Lower lobe of right lung (tissue), 2 donors: ENCODE data around the gene CERCAM. TPM values are rescaled to one million over a fixed set of nuclear protein-coding genes. Genes with fewer than 3 reads are reported as not detected.

Experiments used
- ATAC-seq, 2 donors: fragments of 200-7000 bp; cut with Tn5 transposase; one replicate each; pipeline ENCODE4 v1.9.1; 2020 to 2022; ENCODE audit warnings: mild to moderate bottlenecking in 2 of 2, moderate library complexity in 2 of 2
- DNase-seq: peaks from one replicate; pipeline ENCODE4 v3.0.0-alpha.2; 2020
- H3K27ac ChIP-seq: fragments of 200-600 bp; one replicate; pipeline ENCODE4 v1.8.0; 2022
- H3K27me3 ChIP-seq: fragments of 200-600 bp; one replicate; pipeline ENCODE4 v1.8.0; 2022; ENCODE audit warnings: low read depth
- H3K36me3 ChIP-seq: fragments of 200-600 bp; one replicate; pipeline ENCODE4 v1.8.0; 2022; ENCODE audit warnings: mild to moderate bottlenecking
- H3K4me1 ChIP-seq: fragments of 200-600 bp; one replicate; pipeline ENCODE4 v1.8.0; 2022
- H3K4me3 ChIP-seq: fragments of 200-600 bp; one replicate; pipeline ENCODE4 v1.8.0; 2022; ENCODE audit warnings: mild to moderate bottlenecking
- H3K9me3 ChIP-seq: fragments of 200-600 bp; one replicate; pipeline ENCODE4 v1.8.0; 2022
- CTCF ChIP-seq: fragments of 200-600 bp; IDR thresholded peaks from one replicate; pipeline ENCODE4 v1.8.0; 2022; ENCODE audit warnings: antibody characterized with exemption, mild to moderate bottlenecking
- intact Hi-C: fragments of 100-400 bp; cut with DNase I; formaldehyde crosslinking; loops from one replicate; pipeline ENCODE4 v1.11.0; 2022
- total RNA-seq: library from RNA; stranded (reverse); fragmentation: NEBNext Ultra II Directional; extraction: Animal tissue kit (Norgen Biotek cat#: 25700); gene quantifications from one replicate; pipeline ENCODE4 v1.2.1, GENCODE V29; 2021
- donor health status: DM: no; HTN: yes; CAD: no; lungs with severe emphysema.

CERCAM gene
- total RNA-seq, 1 donor from 2014 or later: 11.2 TPM

GRCh38 chr9:128394379-128395168, 26.1 kb upstream of the CERCAM start:
- peaks cover 5% of the 10 kb centered on the region for H3K4me1 ChIP-seq
- intact Hi-C loops: no loop called here
- no peak overlapping the region for H3K27ac ChIP-seq
- no peak for TF ChIP-seq CTCF
- ATAC-seq: no peak
- no peak overlapping the region for H3K4me3 ChIP-seq
- peaks cover 20% of the 10 kb centered on the region for H3K36me3 ChIP-seq
- DNase-seq: no peak
- no peaks in the 10 kb centered on the region for H3K9me3 ChIP-seq
- no peaks in the 10 kb centered on the region for H3K27me3 ChIP-seq

DNA sequence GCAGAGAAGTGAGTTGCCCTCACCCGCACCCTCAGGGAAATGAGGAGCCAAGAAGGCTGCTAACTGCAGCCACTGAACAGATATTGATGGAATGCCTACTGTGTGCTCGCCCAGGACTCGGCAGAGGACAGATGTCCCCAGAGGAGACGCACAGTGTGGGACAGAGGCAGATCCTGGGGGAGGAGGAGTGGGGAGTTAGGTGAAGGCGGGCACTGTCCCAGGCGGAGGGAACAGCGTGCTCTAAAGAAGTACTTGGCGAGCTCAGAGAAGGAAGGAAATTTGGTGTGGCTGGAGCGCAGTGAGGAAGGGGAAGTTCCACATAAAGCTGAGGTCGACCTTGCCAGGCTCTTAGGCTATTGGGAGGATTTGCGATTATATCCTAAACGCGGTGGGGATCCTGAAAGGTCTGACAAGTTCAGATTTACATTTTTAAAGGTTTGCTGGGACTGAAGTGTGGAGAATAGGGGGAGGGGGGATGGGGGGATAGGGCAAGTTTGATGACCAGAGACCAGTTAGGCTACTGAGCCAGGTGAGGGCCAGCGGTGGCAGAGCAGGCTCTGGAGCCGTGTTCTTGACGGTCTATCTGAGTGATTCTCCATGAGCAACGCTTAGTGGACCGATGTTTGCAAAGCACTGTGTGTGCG, 23.6 kb upstream of the CERCAM start:
- Histone ChIP-seq H3K4me1 (peaks cover 5% of the 10 kb centered on the region), H3K4me3 (peak overlapping the region; percentile 14), H3K36me3 (peaks cover 5% of the 10 kb centered on the region), H3K27ac (peak overlapping the region; percentile 31), H3K27me3 (no peaks in the 10 kb centered on the region), H3K9me3 (no peaks in the 10 kb centered on the region)
- intact Hi-C loops: no loop called here
- ATAC-seq (peak; percentile 62 to 73), DNase-seq (no peak)
- TF ChIP-seq CTCF: no peak

- DNase-seq (no peak), ATAC-seq (no peak)
- intact Hi-C loops: no loop called here
- H3K9me3 ChIP-seq: no peaks in the 10 kb centered on the region
- H3K36me3 ChIP-seq: peaks cover under 1% of the 10 kb centered on the region
- TF ChIP-seq CTCF: no peak
- peaks cover 5% of the 10 kb centered on the region for H3K4me1 ChIP-seq
- no peak overlapping the region for H3K4me3 ChIP-seq
- H3K27ac ChIP-seq: peak overlapping the region; percentile 31
- H3K27me3 ChIP-seq: no peaks in the 10 kb centered on the region
These were observed 22.8 kb upstream of the CERCAM start for GRCh38 chr9:128397831-128398230.

GRCh38 chr9:128399861-128400260, 20.8 kb upstream of the CERCAM start:
- Histone ChIP-seq H3K27ac (no peak overlapping the region), H3K9me3 (no peaks in the 10 kb centered on the region), H3K4me3 (no peak overlapping the region), H3K27me3 (no peaks in the 10 kb centered on the region), H3K4me1 (peaks cover 5% of the 10 kb centered on the region), H3K36me3 (no peaks in the 10 kb centered on the region)
- intact Hi-C loops: no loop called here
- TF ChIP-seq CTCF: no peak
- no peak for DNase-seq
- ATAC-seq: no peak

- H3K4me1 ChIP-seq: no peaks in the 10 kb centered on the region
- H3K4me3 ChIP-seq: no peak overlapping the region
- no peaks in the 10 kb centered on the region for H3K36me3 ChIP-seq
- no peak for DNase-seq
- ATAC-seq: no peak
- peaks cover 14% of the 10 kb centered on the region for H3K27me3 ChIP-seq
- no peak for TF ChIP-seq CTCF
- intact Hi-C loops: no loop called here
- no peak overlapping the region for H3K27ac ChIP-seq
- no peaks in the 10 kb centered on the region for H3K9me3 ChIP-seq
These were observed 16.1 kb upstream of the CERCAM start for GRCh38 chr9:128404560-128404959.
